Hematopoietic multipotent progenitor cell treated with erythropoietin and hydrocortisone succinate and interleukin-3 and kit ligand, for 6 days (in vitro differentiated cells): ENCODE measurements around the gene EHF.

Experiments used
- DNase-seq: peaks from one replicate; pipeline ENCODE4 v3.0.0-alpha.2; 2015

The EHF gene

GRCh38 chr11:34647532-34647931 lies 26.6 kb downstream of the EHF start:
- no peak for DNase-seq

- DNase-seq = no peak
These were observed 27.1 kb downstream of the EHF start for GRCh38 chr11:34648036-34648435.

GRCh38 chr11:34649597-34649996 lies 28.7 kb downstream of the EHF start:
- no peak for DNase-seq

- peak; percentile 38 for DNase-seq
These were observed 29.6 kb downstream of the EHF start for GRCh38 chr11:34650528-34650927.

GRCh38 chr11:34651551-34651950 lies 30.7 kb downstream of the EHF start:
- peak; percentile 11 for DNase-seq

- DNase-seq = no peak
These were observed 31.5 kb downstream of the EHF start for GRCh38 chr11:34652191-34652973.

- no peak for DNase-seq
These were observed 32.1 kb downstream of the EHF start for GRCh38 chr11:34653031-34653430.

- DNase-seq = peak; percentile 7
These were observed 33.1 kb downstream of the EHF start for GRCh38 chr11:34653851-34654482.

- peak; percentile 35 for DNase-seq
These were observed 33.8 kb downstream of the EHF start for GRCh38 chr11:34654483-34655334.

- no peak for DNase-seq
These were observed 34.6 kb downstream of the EHF start for GRCh38 chr11:34655335-34656008.

GRCh38 chr11:34656062-34656720 lies 35.3 kb downstream of the EHF start:
- DNase-seq = no peak

GRCh38 chr11:34658071-34659015 lies 37.5 kb downstream of the EHF start:
- no peak for DNase-seq

GRCh38 chr11:34659096-34659733 lies 38.3 kb downstream of the EHF start:
- no peak for DNase-seq

GRCh38 chr11:34665077-34665835 lies 44.4 kb downstream of the EHF start:
- no peak for DNase-seq

- no peak for DNase-seq
These were observed 47.1 kb downstream of the EHF start for GRCh38 chr11:34667810-34668582.

GRCh38 chr11:34668583-34669053 lies 47.7 kb downstream of the EHF start:
- no peak for DNase-seq

GRCh38 chr11:34669458-34669857 lies 48.6 kb downstream of the EHF start:
- DNase-seq = no peak

GRCh38 chr11:34671117-34671516 lies 50.2 kb downstream of the EHF start:
- DNase-seq = no peak

GRCh38 chr11:34671946-34672345 lies 51.1 kb downstream of the EHF start:
- DNase-seq = no peak
